Measurements from ENCODE around the gene MYOM3.

The MYOM3 gene

GRCh38 chr1:24111996-24112779 lies at the start of gene MYOM3:
MYOM3 (minus strand) TSS chr1:24112135; CDS start chr1:24108636, 3,499 bp downstream.
- DNase-seq (ENCODE audit: low read depth in 2 of 2), result peak; percentile 14 to 27

- no peak for DNase-seq (ENCODE audit: low read depth in 2 of 2)
Observed at GRCh38 chr1:24161270-24161669, 49.3 kb upstream of the MYOM3 start.

DNA sequence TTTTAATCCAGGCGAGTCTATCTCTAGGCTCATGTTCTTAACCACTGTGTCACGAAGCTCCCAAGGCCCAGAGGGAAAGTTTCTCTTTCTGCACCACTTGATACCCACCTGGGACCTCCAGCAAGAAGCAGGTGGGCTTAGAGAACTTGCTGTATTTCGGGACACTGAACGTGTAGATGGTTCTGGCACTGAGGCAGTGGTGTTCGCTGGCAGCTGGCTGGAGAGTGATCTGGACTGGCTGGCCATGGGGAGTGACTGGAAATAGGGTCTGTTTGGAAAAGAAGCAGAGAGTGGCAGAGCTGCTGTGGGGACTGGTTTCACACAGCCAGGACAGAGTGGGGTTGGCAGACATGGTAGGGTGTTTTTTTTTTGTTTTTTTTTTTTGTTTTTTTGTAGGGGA lies 47.4 kb upstream of the MYOM3 start:
- no peak for DNase-seq (ENCODE audit: low read depth in 2 of 2)

- no peak for DNase-seq (ENCODE audit: low read depth in 2 of 2)
Observed at GRCh38 chr1:24157918-24158481, 46.1 kb upstream of the MYOM3 start.

DNA sequence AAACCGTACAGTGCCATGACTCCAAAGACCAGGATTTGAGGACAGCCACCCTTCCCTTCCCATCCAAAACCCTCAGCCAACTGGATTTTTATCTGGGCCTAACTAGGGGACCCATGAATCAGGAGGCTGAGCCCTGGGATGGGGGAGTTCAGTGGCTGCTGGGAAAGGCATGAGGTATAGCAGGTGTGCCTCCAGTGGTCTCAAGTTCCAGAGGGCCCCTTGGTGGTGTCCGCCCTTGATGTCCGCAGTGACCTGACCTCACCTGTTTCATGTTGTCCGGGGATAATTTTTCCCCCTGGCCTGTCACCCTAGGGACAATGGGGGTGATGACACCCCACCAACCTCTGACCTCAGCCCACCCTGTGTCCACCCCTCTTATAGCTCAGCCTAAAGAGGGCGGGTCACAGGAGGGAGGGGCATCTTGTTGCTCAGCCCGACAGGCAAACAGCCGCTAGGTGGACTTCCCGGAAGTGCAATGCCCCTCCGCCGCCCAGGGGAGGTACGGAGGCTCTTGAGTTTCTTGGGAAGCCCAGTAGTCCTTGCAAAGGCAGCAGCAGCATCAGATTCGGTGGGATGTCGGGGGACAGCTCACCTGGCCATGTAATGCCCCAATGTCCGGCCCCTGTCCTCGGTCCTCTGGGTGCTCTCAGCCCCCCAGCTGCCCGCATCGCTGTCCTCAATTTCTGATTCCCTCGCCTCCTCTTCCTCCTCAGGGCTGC lies 44.8 kb upstream of the MYOM3 start:
- no peak for DNase-seq (ENCODE audit: low read depth in 2 of 2)

DNA sequence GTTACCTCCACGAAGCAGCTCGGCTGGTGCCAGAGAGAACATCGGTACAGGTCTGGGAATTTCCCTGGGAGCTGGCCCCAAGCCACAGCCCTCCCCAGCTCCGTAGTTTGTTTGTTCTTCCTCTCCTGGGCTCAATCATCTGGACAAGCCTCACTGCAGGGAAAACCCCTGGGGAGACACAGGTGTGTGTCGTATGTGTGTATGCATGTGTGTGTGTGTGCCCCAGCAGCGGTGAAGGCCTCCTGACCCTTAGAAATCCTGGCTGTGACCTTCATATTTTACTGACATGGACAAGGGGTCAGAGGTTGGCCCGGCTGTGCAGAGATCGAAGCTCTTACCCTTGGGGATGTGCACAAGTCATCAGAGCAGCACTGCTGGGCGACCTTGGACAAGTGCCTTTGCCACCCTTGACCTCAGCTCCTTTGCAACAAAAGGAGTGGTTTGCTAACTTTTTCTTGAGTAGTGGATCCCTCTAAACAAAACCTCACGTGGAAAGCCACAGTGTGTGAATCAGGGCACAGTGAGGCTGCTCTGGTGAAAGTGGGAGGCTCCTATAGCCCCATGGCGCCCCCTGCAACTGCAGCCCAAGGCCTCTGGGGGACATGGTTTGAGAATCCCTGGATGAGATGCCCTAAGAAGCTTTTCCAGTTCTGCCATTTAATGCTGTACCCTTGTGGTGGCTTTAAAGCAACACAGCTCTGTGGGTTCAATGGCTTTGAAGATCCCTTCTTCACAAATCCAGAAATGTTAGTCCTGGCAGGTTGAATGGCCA lies 43.3 kb upstream of the MYOM3 start:
- DNase-seq (ENCODE audit: low read depth in 2 of 2), result no peak

DNA sequence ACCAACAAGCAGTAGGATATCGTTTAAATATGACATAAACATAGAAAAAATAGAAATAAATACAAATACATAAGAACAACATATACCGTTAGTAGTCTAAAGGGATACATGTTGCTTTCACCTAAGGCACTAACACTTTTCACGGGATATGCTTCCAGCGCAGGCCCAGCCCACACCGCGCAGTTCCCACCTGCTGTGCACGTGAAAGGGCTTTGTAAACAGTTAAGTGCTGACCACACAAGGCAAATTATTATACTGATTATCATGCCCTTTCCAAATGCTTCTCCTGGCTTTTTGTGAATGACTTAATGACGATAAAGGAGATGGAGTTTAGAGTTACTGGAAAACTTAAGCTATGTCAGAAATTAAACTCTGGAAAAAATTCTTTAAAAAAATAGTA lies 42.3 kb upstream of the MYOM3 start:
- no peak for DNase-seq (ENCODE audit: low read depth in 2 of 2)

DNA sequence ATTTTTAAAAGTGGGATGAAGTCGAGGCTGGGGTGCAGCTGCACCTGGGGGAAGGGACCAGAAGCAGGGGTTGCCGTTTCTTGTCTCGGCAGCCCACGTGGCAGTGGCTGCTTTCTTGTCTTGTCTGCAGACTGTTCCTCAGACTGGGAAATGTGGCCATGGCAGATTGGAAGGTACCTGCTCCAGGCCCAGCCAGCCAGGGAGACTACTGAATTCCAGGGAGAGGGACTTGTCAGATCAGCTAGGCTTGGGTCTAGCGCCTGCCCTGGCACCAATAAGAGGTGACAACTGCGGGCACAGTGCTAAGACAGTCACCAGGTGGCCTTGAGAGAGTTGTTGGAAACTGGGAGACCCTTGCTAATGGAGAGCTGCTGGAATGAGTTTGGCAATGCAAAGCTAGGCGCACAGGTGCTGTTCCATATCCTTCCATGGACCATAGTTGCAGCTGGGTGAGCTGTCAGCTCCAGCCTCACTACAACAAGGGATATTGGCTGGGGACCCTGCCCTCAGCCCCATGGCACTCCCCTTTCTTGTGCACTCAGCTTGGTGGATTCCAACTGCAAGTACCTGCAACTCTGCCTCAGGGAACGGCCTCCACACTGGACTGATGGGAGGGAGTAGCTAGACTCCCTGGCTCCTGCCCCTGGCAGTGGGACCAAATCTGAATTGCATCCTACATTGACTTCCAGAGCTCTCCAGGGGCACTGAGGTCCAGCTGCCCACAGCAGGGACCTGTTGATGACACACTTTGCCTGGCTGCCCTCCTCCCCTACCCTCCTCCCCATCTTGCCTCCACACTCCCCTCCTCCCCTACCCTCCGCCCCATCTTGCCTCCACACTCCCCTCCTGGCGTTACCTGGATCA lies 40.9 kb upstream of the MYOM3 start:
- no peak for DNase-seq (ENCODE audit: low read depth in 2 of 2)

DNA sequence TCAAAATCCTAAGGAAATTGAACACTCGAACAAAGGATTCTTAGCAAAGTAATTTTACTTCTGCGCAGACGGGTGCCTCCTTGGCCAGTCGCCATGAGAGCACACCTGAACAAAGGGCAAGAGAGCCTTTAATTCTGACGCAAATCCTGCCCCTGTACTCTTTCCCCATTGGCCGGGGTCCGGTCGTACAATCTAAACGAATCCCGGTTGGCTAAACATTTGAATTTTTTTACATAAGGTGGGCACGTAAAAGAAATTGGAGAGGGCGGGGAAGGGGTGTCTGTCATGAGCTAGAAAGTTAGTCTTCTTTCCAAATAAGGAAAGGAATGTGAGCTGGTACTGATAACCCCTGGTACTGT lies 39.2 kb upstream of the MYOM3 start:
- no peak for DNase-seq (ENCODE audit: low read depth in 2 of 2)

GRCh38 chr1:24150234-24151174 lies 38.6 kb upstream of the MYOM3 start:
- peak; percentile 66 to 78 for DNase-seq (ENCODE audit: low read depth in 2 of 2)

DNA sequence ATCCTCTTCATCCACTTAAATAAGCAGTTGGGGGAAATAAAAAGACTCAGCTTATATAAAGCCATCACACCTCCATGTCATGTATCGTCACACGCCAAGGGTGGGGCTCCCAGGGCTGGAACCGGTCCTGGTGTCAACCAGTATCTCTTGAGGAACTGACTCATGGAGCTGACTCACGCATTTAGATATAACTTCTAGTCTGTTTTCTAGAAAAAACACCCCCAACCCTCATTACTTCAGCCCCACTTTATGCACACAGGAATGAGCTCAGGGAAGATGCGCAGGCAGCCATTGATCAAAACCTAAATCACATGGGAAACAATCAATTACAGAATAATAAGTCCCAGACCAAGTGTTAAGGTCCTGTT lies 37.9 kb upstream of the MYOM3 start:
- peak; percentile 14 to 38 for DNase-seq (ENCODE audit: low read depth in 2 of 2)

DNA sequence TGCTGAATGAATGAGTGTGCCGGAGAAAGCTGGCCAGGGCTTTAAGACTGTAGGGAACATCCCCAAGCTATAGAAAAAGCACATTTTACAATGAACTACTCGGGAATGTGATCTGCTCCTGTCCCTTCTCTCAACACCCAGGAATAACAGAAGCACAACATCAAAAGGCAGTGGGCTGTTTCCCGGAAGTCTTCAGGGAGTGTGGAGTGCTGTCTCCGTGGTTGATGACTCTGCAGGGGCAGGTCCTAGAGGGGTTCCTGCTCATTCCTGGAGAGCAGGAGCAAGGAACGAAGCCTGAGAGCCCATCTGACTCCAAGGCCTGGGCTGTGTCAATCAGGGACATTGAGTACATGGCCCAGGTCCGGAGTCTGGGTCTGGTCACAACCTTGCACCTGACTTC lies 35.9 kb upstream of the MYOM3 start:
- DNase-seq (ENCODE audit: low read depth in 2 of 2), result no peak

DNA sequence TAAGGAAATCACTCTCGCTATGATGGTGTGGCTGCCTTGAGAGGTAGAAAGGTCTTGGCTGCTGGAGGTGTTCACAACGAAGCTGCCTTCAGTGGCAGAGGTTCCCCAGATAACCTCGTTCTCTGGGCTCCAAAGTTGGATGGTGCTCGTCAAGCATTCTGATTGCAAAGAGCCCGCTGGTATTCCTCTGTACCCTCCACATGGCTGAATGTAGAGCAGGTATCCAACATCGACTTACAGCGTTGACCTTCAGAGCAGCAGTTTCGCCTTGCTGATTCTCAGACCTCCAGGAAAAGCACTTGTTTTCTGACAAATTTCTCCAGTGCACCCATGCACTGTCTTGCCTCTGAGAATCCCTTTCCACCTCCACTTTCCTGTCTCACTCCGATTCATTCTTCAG lies 35.3 kb upstream of the MYOM3 start:
- DNase-seq (ENCODE audit: low read depth in 2 of 2), result no peak

GRCh38 chr1:24142546-24143534 lies 30.9 kb upstream of the MYOM3 start, which contains the start of gene IL22RA1:
IL22RA1 (minus strand) TSS chr1:24143140; CDS start chr1:24143082, 58 bp downstream.
- no peak for DNase-seq (ENCODE audit: low read depth in 2 of 2)

GRCh38 chr1:24141311-24141997 lies 29.5 kb upstream of the MYOM3 start:
- no peak for DNase-seq (ENCODE audit: low read depth in 2 of 2)

GRCh38 chr1:24140741-24141181 lies 28.8 kb upstream of the MYOM3 start:
- DNase-seq (ENCODE audit: low read depth in 2 of 2), result no peak

DNA sequence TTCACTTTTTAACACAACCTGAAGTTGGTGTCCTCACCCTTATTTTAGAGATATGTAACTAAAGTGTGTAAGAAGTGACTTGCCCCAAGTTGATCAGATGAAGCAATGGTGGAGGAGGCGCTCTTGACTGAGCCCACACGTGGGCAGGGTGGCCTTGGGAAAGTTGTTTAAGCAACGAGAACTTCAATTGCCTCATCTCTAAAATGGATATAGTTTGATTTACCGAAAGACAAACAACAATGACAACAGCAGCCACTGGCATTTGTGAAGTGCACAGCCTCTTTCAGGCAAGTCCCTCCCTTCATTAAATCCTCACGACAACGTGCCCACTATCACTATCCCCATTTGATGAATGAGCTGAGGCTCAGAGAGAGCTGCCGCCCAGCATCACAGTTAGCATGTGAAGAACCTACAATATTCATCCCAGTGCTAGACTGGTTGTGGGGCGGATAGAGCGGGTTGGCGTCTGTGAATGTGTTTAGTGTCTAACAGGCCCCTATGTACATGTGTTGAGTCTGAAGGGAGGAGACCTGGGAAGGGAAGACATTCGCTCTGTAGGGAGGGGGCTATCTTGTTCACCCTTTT lies 28.0 kb upstream of the MYOM3 start:
- no peak for DNase-seq (ENCODE audit: low read depth in 2 of 2)

DNA sequence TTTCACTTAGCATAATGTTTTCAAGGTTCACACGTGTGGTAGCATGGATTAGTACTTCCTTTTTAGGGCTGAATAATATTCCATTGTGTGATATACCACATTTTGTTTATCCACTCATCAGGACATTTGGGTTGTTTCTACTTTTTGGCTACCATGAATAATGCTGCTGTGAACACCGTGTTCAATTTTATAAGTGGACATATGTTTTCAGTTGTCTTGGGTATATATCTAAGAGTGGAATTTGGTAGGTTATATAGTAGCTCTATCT lies 27.2 kb upstream of the MYOM3 start:
- DNase-seq (ENCODE audit: low read depth in 2 of 2), result no peak
